ENCODE results near the gene RPTN.

The RPTN gene

DNA sequence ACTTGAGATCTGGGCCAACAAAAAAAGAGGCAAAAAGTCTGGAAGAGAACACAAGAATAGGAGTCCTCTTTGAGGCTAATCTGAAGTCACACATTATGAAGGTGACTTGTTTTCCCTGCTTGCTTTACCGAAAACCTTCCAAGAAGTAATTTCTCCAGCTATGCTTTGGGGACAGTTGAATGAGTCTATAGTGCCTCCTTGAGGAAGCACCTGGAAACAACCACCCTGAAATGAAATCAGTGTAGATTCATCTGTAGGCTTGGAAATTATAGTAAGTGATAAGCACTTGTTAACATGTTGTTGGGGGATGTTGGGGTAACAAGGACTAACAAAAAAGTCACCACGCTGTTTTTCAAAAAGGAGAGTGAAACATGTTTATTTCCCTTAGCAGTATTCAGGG, 23.4 kb upstream of the RPTN start:
- DNase-seq (ENCODE audit: extremely low read depth, insufficient read length): no peak
- TF ChIP-seq, protein P1, sequence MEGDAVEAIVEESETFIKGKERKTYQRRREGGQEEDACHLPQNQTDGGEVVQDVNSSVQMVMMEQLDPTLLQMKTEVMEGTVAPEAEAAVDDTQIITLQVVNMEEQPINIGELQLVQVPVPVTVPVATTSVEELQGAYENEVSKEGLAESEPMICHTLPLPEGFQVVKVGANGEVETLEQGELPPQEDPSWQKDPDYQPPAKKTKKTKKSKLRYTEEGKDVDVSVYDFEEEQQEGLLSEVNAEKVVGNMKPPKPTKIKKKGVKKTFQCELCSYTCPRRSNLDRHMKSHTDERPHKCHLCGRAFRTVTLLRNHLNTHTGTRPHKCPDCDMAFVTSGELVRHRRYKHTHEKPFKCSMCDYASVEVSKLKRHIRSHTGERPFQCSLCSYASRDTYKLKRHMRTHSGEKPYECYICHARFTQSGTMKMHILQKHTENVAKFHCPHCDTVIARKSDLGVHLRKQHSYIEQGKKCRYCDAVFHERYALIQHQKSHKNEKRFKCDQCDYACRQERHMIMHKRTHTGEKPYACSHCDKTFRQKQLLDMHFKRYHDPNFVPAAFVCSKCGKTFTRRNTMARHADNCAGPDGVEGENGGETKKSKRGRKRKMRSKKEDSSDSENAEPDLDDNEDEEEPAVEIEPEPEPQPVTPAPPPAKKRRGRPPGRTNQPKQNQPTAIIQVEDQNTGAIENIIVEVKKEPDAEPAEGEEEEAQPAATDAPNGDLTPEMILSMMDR (IDR thresholded peaks at IDR 0.05; ENCODE audit: insufficient read depth, low read length, poor library complexity, severe bottlenecking): peak; percentile 64

DNA sequence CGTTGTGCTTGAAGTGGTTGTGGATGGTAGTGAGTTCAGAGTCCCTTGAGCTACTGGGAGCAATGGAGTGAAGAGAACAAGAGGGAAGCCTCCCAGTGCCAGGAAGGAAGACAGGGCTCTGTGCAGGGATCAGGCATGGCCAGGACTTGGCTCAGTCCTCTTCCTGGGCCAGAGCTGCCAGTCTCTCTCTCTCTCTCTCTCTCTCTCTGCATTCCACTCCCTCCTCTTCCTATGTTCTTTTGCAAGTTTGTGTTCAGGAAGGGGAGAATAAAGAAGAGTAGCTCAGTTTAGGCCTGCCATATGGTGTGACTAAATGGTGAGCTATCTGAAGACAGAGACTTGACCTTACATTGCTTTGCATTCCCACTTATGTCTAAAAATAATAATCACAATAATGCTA, 20.5 kb upstream of the RPTN start:
- H3K27me3 ChIP-seq (replicated peaks; ENCODE audit: control insufficient read depth, insufficient read depth, low read length): no peaks in the 10 kb centered on the region; the same call in none of the 2 replicates
- no peaks in the 10 kb centered on the region for H3K36me3 ChIP-seq (ENCODE audit: control insufficient read depth, insufficient read depth, low read length)
- DNase-seq (ENCODE audit: extremely low read depth, insufficient read length): no peak
- no peak overlapping the region for H3K4me3 ChIP-seq (replicated peaks; ENCODE audit: low read depth, low read length)
- TF ChIP-seq, protein P1 (IDR thresholded peaks at IDR 0.05; ENCODE audit: insufficient read depth, low read length, poor library complexity, severe bottlenecking): no peak

More for the DNA sequence above, 23.4 kb upstream of the RPTN start:
- Histone ChIP-seq H3K36me3 (ENCODE audit: control insufficient read depth, insufficient read depth, low read length) (no peaks in the 10 kb centered on the region), H3K27me3 (replicated peaks; ENCODE audit: control insufficient read depth, insufficient read depth, low read length) (no peaks in the 10 kb centered on the region; the same call in none of the 2 replicates), H3K4me3 (replicated peaks; ENCODE audit: low read depth, low read length) (no peak overlapping the region)

DNA sequence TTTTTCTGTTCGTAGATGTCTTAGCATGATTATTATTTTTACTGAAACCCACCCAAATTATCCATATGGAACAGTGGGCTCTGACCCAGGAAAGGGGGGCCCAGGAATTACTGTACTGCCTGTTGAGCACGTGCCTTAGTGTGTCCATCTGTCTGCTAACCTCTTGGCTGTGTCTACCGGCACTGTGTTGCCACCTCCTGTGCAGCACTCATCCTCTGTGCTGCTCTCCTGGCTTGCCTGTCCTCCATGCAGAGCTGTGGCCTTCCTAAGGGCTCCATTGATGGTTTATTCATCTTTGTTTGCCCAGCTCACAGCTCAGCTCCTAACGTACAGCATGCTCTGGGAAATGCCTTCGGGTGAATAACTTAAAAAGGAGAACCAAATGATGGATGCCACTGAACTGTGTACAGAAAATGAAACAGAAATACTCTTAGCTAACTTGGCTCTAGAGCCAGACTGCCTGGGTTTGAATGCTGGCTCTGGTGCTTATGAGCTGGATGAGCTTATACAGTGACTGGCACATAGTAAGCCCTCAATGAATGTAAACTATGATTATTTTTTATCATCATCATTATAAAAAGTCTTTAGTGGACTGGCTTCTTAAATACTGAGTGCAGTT, 11.4 kb upstream of the RPTN start:
- H3K4me3 ChIP-seq (replicated peaks; ENCODE audit: low read depth, low read length): no peak overlapping the region
- H3K36me3 ChIP-seq (ENCODE audit: control insufficient read depth, insufficient read depth, low read length): no peaks in the 10 kb centered on the region
- DNase-seq (ENCODE audit: extremely low read depth, insufficient read length): no peak
- TF ChIP-seq, protein P1 (IDR thresholded peaks at IDR 0.05; ENCODE audit: insufficient read depth, low read length, poor library complexity, severe bottlenecking): no peak
- no peaks in the 10 kb centered on the region; the same call in none of the 2 replicates for H3K27me3 ChIP-seq (replicated peaks; ENCODE audit: control insufficient read depth, insufficient read depth, low read length)

DNA sequence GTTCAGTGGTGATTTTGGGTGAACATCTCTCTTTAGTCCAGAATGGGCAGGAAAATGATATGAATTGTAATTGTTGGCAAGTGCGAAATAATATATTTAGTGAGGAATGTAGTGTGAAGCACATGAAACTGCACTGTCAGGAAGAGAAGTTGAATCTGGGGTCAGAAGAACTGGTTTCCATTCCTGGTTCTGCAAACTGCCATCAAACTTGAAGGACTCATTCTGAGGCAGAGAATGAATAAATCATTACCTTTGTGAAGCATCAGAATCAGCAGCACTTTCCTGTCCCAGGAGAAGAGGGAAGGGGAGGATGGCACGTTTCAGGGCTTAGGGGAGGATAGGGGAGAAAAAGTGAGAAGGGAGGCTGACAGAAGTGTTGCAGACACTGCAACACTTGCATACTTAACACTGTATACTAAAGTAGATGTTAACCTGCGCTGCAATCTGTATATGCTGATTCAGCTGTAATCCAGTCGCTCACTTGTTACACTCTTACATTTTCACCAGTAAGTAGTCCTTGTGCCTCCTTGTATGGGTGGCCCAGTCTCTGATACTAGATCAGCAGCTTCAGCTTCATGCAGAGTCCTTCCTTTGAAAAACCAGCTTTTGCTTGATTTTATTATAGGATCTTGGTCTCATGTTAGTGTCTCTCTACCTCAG, 10.5 kb upstream of the RPTN start:
- no peaks in the 10 kb centered on the region for H3K36me3 ChIP-seq (ENCODE audit: control insufficient read depth, insufficient read depth, low read length)
- TF ChIP-seq, protein P1 (IDR thresholded peaks at IDR 0.05; ENCODE audit: insufficient read depth, low read length, poor library complexity, severe bottlenecking): no peak
- no peak for DNase-seq (ENCODE audit: extremely low read depth, insufficient read length)
- no peaks in the 10 kb centered on the region; the same call in 1 of the 2 replicates for H3K27me3 ChIP-seq (replicated peaks; ENCODE audit: control insufficient read depth, insufficient read depth, low read length)
- no peak overlapping the region for H3K4me3 ChIP-seq (replicated peaks; ENCODE audit: low read depth, low read length)

DNA sequence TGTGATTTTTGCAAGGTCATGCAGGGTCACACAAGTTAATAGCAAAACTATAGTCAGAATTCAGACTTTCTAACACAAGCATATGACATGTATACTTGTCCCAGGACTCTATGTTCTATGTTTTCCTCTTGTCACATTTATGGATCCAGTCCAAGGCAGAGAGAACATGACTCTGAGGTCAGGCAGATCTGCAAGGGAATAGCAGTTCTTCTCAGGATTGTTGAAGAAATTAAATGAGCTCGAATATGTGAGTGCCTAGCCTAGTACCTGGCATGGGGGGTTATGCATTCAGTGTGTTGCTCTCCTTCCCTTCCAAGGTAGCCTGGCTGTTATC, 9.5 kb upstream of the RPTN start:
- Histone ChIP-seq H3K4me3 (replicated peaks; ENCODE audit: low read depth, low read length) (no peak overlapping the region), H3K36me3 (ENCODE audit: control insufficient read depth, insufficient read depth, low read length) (no peaks in the 10 kb centered on the region), H3K27me3 (replicated peaks; ENCODE audit: control insufficient read depth, insufficient read depth, low read length) (no peaks in the 10 kb centered on the region; the same call in 1 of the 2 replicates)
- TF ChIP-seq, protein P1 (IDR thresholded peaks at IDR 0.05; ENCODE audit: insufficient read depth, low read length, poor library complexity, severe bottlenecking): no peak
- no peak for DNase-seq (ENCODE audit: extremely low read depth, insufficient read length)

Data from GM06990 (cell line).